Testis (tissue), 3 donors: Measurements from ENCODE around the gene CCSAP. TPM values are rescaled to one million over a fixed set of nuclear protein-coding genes. Genes with fewer than 3 reads are reported as not detected.

Experiments used
- DNase-seq: peaks from one replicate; pipeline ENCODE4 v3.0.0-alpha.2; 2019
- H3K27ac ChIP-seq, 2 donors: fragments of 200-600 bp; sonication (generic); one replicate each; pipeline ENCODE4 v1.5.1; 2019
- H3K27me3 ChIP-seq: fragments of 200-600 bp; sonication (generic); one replicate; pipeline ENCODE4 v1.5.1; 2019
- H3K36me3 ChIP-seq: fragments of 200-600 bp; sonication (generic); one replicate; pipeline ENCODE4 v1.5.1; 2017; ENCODE audit warnings: low read depth; ENCODE audit errors: missing control alignments
- H3K4me1 ChIP-seq: fragments of 200-600 bp; sonication (generic); one replicate; pipeline ENCODE4 v1.5.1; 2019
- H3K4me3 ChIP-seq, 2 donors: fragments of 200-600 bp; sonication (generic); one replicate each; pipeline ENCODE4 v1.5.1; 2017 to 2019
- H3K9me3 ChIP-seq: fragments of 200-600 bp; sonication (generic); one replicate; pipeline ENCODE4 v1.5.1; 2017
- CTCF ChIP-seq, 3 experiments: fragments of 450-650 bp in 2 of 3; fragments of 200-600 bp in 1 of 3; sonication (generic) in 1 of 3; IDR thresholded peaks; one replicate each; pipeline ENCODE4 v1.5.1; 2016 to 2019; ENCODE audit warnings: antibody characterized with exemption in 3 of 3, mild to moderate bottlenecking in 2 of 3, moderate library complexity in 1 of 3
- POLR2A ChIP-seq: fragments of 450-650 bp; IDR thresholded peaks from one replicate; pipeline ENCODE4 v1.6.1; 2017; ENCODE audit warnings: antibody characterized with exemption, mild to moderate bottlenecking, moderate library complexity
- WGBS, 2 donors: methylation state at CpG; one replicate each; pipeline ENCODE4 v1.1.5; 2018; 5-methylcytosine and 5-hydroxymethylcytosine counted together
- intact Hi-C: fragments of 100-400 bp; cut with DNase I; formaldehyde crosslinking; loops from one replicate; pipeline ENCODE4 v1.15.1; 2023; ENCODE audit warnings: low total_unique reads
- polyA plus RNA-seq: library from polyadenylated mRNA; stranded (reverse); fragments of 350-450 nt; fragmentation: Illumina TruSeq; extraction: RNeasy Lipid Tissue Mini Kit (QIAGEN cat#74804); gene quantifications from one replicate; pipeline ENCODE4 v1.2.3, GENCODE V29; 2014; ENCODE audit warnings: low read depth, low replicate concordance; ENCODE audit not compliant: insufficient read depth
- total RNA-seq, 2 donors: library from RNA; depleted of rRNA; stranded (reverse); fragments of >200 nt; gene quantifications; one replicate each; pipeline ENCODE4 v1.2.3, GENCODE V29; 2016

Gene CCSAP
- total and polyA plus RNA-seq, 3 donors from 2014 or later: 3.2 to 4.1 (median 3.7) TPM

GRCh38 chr1:229360420-229360819 is 17.6 kb upstream of the CCSAP start:
- Histone ChIP-seq H3K4me3 (no peak overlapping the region), H3K27ac (no peak overlapping the region), H3K4me1 (no peaks in the 10 kb centered on the region), H3K27me3 (no peaks in the 10 kb centered on the region), H3K36me3 (no peaks in the 10 kb centered on the region), H3K9me3 (no peaks in the 10 kb centered on the region)
- intact Hi-C loops: no loop called here
- DNase-seq: no peak
- WGBS, 2 donors: 57 to 75% methylated on average over 4 of the region's 4 CpGs
- TF ChIP-seq POLR2A: no peak
- no peak for TF ChIP-seq CTCF (IDR thresholded peaks at IDR 0.05)

GRCh38 chr1:229355661-229356060 is 12.8 kb upstream of the CCSAP start:
- Histone ChIP-seq H3K4me1 (no peaks in the 10 kb centered on the region), H3K4me3 (no peak overlapping the region), H3K9me3 (no peaks in the 10 kb centered on the region), H3K27me3 (no peaks in the 10 kb centered on the region), H3K36me3 (no peaks in the 10 kb centered on the region), H3K27ac (no peak overlapping the region)
- no peak for DNase-seq
- TF ChIP-seq CTCF (IDR thresholded peaks at IDR 0.05): no peak
- no peak for TF ChIP-seq POLR2A
- intact Hi-C loops: no loop called here

GRCh38 chr1:229354226-229354625 is 11.4 kb upstream of the CCSAP start:
- H3K27me3 ChIP-seq: no peaks in the 10 kb centered on the region
- H3K4me1 ChIP-seq: no peaks in the 10 kb centered on the region
- intact Hi-C loops: no loop called here
- no peaks in the 10 kb centered on the region for H3K9me3 ChIP-seq
- TF ChIP-seq POLR2A (no peak), CTCF (IDR thresholded peaks at IDR 0.05) (no peak)
- no peak overlapping the region for H3K4me3 ChIP-seq
- DNase-seq: no peak
- no peaks in the 10 kb centered on the region for H3K36me3 ChIP-seq
- H3K27ac ChIP-seq: no peak overlapping the region

- DNase-seq: no peak
- Histone ChIP-seq H3K27ac (no peak overlapping the region), H3K27me3 (no peaks in the 10 kb centered on the region), H3K4me3 (no peak overlapping the region), H3K36me3 (no peaks in the 10 kb centered on the region), H3K4me1 (no peaks in the 10 kb centered on the region), H3K9me3 (no peaks in the 10 kb centered on the region)
- intact Hi-C loops: no loop called here
- TF ChIP-seq CTCF (IDR thresholded peaks at IDR 0.05) (no peak), POLR2A (no peak)
- WGBS, 2 donors: 89 to 95% methylated on average over 2 of the region's 2 CpGs
Observed at GRCh38 chr1:229352975-229353374, 10.1 kb upstream of the CCSAP start.

GRCh38 chr1:229349463-229350385 is 6.9 kb upstream of the CCSAP start:
- no peaks in the 10 kb centered on the region for H3K27me3 ChIP-seq
- DNase-seq: no peak
- WGBS, 2 donors: 78 to 82% methylated on average over 8 of the region's 8 CpGs
- no peak overlapping the region for H3K27ac ChIP-seq
- no peak overlapping the region for H3K4me3 ChIP-seq
- no peaks in the 10 kb centered on the region for H3K36me3 ChIP-seq
- TF ChIP-seq POLR2A (no peak), CTCF (IDR thresholded peaks at IDR 0.05) (no peak)
- H3K4me1 ChIP-seq: no peaks in the 10 kb centered on the region
- intact Hi-C loops: no loop called here
- no peaks in the 10 kb centered on the region for H3K9me3 ChIP-seq
